ENCODE results near the gene GRAP2. TPM values are rescaled to one million over a fixed set of nuclear protein-coding genes. Genes with fewer than 3 reads are reported as not detected.
A peak's percentile ranks its signal among the peaks of the same experiment; 100 is the strongest.

GRAP2 gene
- total and polyA plus RNA-seq, 2 of the 8 experiments (the other 6 are each of a cell fraction or from before 2014, with no cell fraction given), result 0.08 TPM; not detected in 1

DNA sequence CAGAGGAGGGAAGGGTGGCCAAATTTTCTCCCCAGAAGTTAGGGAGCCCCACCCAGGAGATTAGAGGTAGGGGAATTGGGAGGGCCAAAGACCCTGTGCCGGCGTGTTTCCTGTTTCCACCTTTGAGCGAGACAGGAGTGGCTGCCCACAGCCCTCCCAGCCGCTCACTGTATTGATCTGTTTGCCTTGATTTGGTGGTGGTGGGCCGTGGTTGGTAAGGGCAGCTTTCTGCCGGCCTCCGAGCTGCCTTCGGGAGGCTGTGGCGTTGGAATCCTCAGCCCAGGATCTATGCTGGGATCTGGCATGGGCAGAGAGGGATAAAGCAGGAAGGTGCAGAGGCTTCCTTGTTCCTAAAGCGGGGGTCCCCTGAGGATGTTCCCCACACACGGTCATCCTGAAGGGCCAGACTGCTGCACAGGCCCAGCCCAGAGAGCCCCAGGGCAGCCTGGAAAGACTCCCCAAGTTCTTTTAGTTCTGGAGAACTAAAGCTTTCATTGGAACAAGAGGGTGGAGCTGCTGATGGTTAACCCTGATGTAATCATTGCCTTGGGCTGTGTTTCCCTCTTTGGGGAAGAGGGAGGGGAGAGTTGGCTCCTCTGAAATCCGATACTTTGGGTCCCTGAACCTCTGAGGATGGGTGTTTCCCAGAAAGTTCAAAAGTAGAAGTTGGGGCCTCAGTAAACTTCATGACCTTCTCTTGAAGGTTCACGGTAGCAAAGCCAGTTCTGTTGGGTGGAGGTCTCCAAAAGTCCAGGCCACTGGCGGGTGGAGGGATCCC is 101.1 kb downstream of the GRAP2 start:
- H2BK15ac ChIP-seq (ENCODE audit: low read length), result no peak overlapping the region
- no peak overlapping the region for H3K4me3 ChIP-seq (ENCODE audit: extremely low read depth in 1 of 4, insufficient read depth in 2 of 4, low read depth in 3 of 4, low read length in 4 of 4)
- H3K9me3 ChIP-seq (ENCODE audit: insufficient read depth in 2 of 2, low read depth in 1 of 2, low read length in 1 of 2), result no peaks in the 10 kb centered on the region
- H2BK5ac ChIP-seq (ENCODE audit: low read depth, low read length), result peak overlapping the region; percentile 55; the same call in 1 of the 2 replicates
- H3K9ac ChIP-seq (replicated peaks in 1 of 4; ENCODE audit: extremely low read depth in 1 of 4, low read depth in 3 of 4, low read length in 3 of 4), result no peak overlapping the region; a peak in 1 of 7 replicates
- H3K4me1 ChIP-seq (replicated peaks in 1 of 4; ENCODE audit: control insufficient read depth in 3 of 4, insufficient read depth in 4 of 4, low read length in 3 of 4), result peaks cover 23 to 52% (median 41%) of the 10 kb centered on the region in 4 experiments
- H3K14ac ChIP-seq (ENCODE audit: insufficient read length), result no peak overlapping the region
- H3K4ac ChIP-seq (replicated peaks; ENCODE audit: insufficient read length, low read depth, low read length), result peak overlapping the region; percentile 25
- no peaks in the 10 kb centered on the region; a peak in 1 of 7 replicates for H3K27me3 ChIP-seq (replicated peaks in 1 of 4; ENCODE audit: control insufficient read depth in 3 of 4, extremely low read depth in 1 of 4, insufficient read depth in 3 of 4, low read length in 3 of 4)
- peak; percentile 36 for FAIRE-seq
- CTCF ChIA-PET (ENCODE audit: partially characterized antibody), result interaction anchor here (0.6 to 16.1 kb wide), 6 partner anchors 20 to 526 kb away, joined by 3 to 159 read pairs (median 6); no protein-coding TSS in a partner anchor
- H2BK20ac ChIP-seq (ENCODE audit: low read length), result no peak overlapping the region
- H3K79me2 ChIP-seq (ENCODE audit: control insufficient read depth in 1 of 2, insufficient read depth in 2 of 2, low read length in 2 of 2), result peaks cover 3 to 51% of the 10 kb centered on the region in 2 experiments
- peaks cover 0 to 10% of the 10 kb centered on the region in 2 experiments for H4K20me1 ChIP-seq (replicated peaks in 1 of 2; ENCODE audit: control insufficient read depth in 1 of 2, insufficient read depth in 2 of 2, low read length in 2 of 2)
- peak overlapping the region; percentile 44; the same call in 1 of the 2 replicates for H2BK12ac ChIP-seq (ENCODE audit: low read depth, low read length)
- POLR2A ChIA-PET (ENCODE audit: partially characterized antibody), result interaction anchor here (0.9 to 6.5 kb wide), 6 partner anchors 7 to 72 kb away, joined by 3 to 44 read pairs (median 4); no protein-coding TSS in a partner anchor
- H4K8ac ChIP-seq (ENCODE audit: extremely low read depth, insufficient read depth, low read length), result no peak overlapping the region; the same call in 1 of the 2 replicates
- H3K23ac ChIP-seq (ENCODE audit: insufficient read length), result no peak overlapping the region
- H3K4me2 ChIP-seq (ENCODE audit: insufficient read depth in 1 of 2, low read depth in 2 of 2, low read length in 2 of 2), result peak overlapping the region; percentile 42 to 43; a peak in 3 of 4 replicates
- no peak overlapping the region for H2BK120ac ChIP-seq (replicated peaks; ENCODE audit: low read depth, low read length)
- peak overlapping the region; percentile 41 for H4K91ac ChIP-seq (replicated peaks; ENCODE audit: insufficient read length, low read length)
- H3K18ac ChIP-seq (ENCODE audit: extremely low read depth, low read length), result peak overlapping the region; percentile 74
- H2AK5ac ChIP-seq (ENCODE audit: low read depth, low read length), result no peak overlapping the region
- no peak overlapping the region for H2AFZ ChIP-seq (ENCODE audit: low read length)
- no peaks in the 10 kb centered on the region for H3K36me3 ChIP-seq (ENCODE audit: control insufficient read depth in 2 of 4, insufficient read depth in 4 of 4, low read length in 3 of 4)
- no peak overlapping the region for H3K56ac ChIP-seq (replicated peaks; ENCODE audit: insufficient read length, low read depth, low read length)
- H4K5ac ChIP-seq (ENCODE audit: insufficient read length, low read depth, low read length), result no peak overlapping the region
- no peaks in the 10 kb centered on the region for H3K23me2 ChIP-seq (ENCODE audit: low read depth, low read length)
- peaks cover 3% of the 10 kb centered on the region; the same call in 1 of the 2 replicates for H3K79me1 ChIP-seq (ENCODE audit: low read depth, low read length)
- TF ChIP-seq GTF2F1 (IDR thresholded peaks at IDR 0.05; ENCODE audit: borderline replicate concordance, low read depth, low read length), result no peak
- TF ChIP-seq ZNF274 (IDR thresholded peaks at IDR 0.05; ENCODE audit: borderline replicate concordance, extremely low read depth, low read length), result no peak
- TF ChIP-seq CEBPB (IDR thresholded peaks at IDR 0.05; ENCODE audit: low read depth, low read length), result 0 out of 2 replicates have a peak, but pooled peaks have one; percentile 24
- peak overlapping the region; percentile 34; the same call in 1 of the 2 replicates for H3K27ac ChIP-seq (ENCODE audit: low read depth, low read length)
- WGBS, 2 experiments (ENCODE audit: extremely low coverage in 1 of 2, insufficient coverage in 1 of 2, insufficient read length in 1 of 2, insufficient replicate concordance in 2 of 2, low coverage in 1 of 2, low lambda C conversion rate in 2 of 2, missing lambda C conversion rate in 1 of 2), result 82% methylated on average over 14 of the region's 14 CpGs; no CpG with 5 or more reads in 1 of the 2 experiments
- no peak for DNase-seq (ENCODE audit: low read depth in 1 of 2, low spot score in 2 of 2)

Measured in H1 (cell line).